ENCODE data around the gene CEP170. TPM values are rescaled to one million over a fixed set of nuclear protein-coding genes. Genes with fewer than 3 reads are reported as not detected.
"Not testable (repeated sequence)": the region's sequence is repeated elsewhere in the genome, so short reads cannot be mapped to it uniquely, and the experiment has no call there.

The CEP170 gene
- polyA plus RNA-seq, 1 donor from 2014 or later: 403 TPM

DNA sequence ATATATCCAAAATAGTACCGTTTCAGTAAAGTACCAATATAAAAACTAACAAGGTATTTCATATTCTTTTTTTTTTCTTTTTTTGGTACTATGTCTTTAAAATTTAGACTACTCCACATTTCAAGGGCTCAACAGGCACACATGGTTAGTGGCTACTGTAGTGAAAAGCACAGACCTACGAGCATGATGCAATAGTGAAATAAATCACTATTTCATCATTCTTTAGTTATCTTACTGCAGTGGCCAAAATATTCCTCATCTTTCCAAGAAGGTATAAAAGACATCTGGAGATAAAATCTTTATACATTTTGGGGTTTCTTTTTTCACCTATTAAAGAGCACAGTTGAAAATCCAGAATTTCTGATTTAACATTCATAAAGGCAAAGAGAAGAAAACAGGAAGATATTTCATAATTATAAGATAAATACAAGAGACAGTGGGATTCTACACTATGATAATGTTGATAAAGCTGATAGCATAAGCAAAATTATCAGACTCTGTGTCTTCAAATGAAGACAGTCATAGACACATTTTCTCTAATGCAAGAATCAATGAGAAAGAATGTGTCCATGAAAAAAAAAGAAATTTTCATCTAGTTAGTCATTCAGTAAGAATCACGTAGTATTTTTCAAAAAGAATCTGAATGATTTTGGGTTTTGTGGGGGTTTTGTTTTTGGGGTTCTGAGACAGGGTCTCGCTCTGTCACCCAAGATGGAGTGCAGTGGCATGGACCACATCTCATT is 41.9 kb downstream of the CEP170 start:
- Histone ChIP-seq H3K4me2 (ENCODE audit: low read length) (no peak overlapping the region), H4K20me1 (ENCODE audit: insufficient read depth) (peaks cover 6% of the 10 kb centered on the region), H3K27ac (ENCODE audit: low read length) (no peak overlapping the region), H3K9ac (ENCODE audit: low read length) (no peak overlapping the region), H3K9me3 (ENCODE audit: low read length) (no peaks in the 10 kb centered on the region), H3K9me2 (ENCODE audit: insufficient read depth, low read length) (no peaks in the 10 kb centered on the region), H3K27me3 (ENCODE audit: insufficient read depth, low read depth, low read length) (no peaks in the 10 kb centered on the region), H3F3A (ENCODE audit: insufficient read depth, low read length, poor library complexity, severe bottlenecking) (no peaks in the 10 kb centered on the region), H3K4me3 (ENCODE audit: low read length) (no peak overlapping the region), H2AFZ (ENCODE audit: low read depth, low read length) (no peak overlapping the region), H3K79me2 (replicated peaks; ENCODE audit: insufficient read depth, low read length) (peaks cover 32% of the 10 kb centered on the region), H3K36me3 (ENCODE audit: insufficient read depth, low read length) (no peaks in the 10 kb centered on the region)
- no peak for TF ChIP-seq EP300 (conservative IDR thresholded peaks at IDR 0.05; ENCODE audit: poor library complexity, severe bottlenecking)
- TF ChIP-seq, protein P1, sequence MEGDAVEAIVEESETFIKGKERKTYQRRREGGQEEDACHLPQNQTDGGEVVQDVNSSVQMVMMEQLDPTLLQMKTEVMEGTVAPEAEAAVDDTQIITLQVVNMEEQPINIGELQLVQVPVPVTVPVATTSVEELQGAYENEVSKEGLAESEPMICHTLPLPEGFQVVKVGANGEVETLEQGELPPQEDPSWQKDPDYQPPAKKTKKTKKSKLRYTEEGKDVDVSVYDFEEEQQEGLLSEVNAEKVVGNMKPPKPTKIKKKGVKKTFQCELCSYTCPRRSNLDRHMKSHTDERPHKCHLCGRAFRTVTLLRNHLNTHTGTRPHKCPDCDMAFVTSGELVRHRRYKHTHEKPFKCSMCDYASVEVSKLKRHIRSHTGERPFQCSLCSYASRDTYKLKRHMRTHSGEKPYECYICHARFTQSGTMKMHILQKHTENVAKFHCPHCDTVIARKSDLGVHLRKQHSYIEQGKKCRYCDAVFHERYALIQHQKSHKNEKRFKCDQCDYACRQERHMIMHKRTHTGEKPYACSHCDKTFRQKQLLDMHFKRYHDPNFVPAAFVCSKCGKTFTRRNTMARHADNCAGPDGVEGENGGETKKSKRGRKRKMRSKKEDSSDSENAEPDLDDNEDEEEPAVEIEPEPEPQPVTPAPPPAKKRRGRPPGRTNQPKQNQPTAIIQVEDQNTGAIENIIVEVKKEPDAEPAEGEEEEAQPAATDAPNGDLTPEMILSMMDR (IDR thresholded peaks at IDR 0.05; ENCODE audit: poor library complexity, severe bottlenecking): no peak
- no peak for TF ChIP-seq EZH2 (IDR thresholded peaks at IDR 0.05; ENCODE audit: borderline replicate concordance, insufficient read depth, low read length, poor library complexity, severe bottlenecking)
- no peak for TF ChIP-seq SMC3 (conservative IDR thresholded peaks at IDR 0.05; ENCODE audit: poor library complexity)
- no peak for TF ChIP-seq MXI1 (conservative IDR thresholded peaks at IDR 0.05; ENCODE audit: poor library complexity, severe bottlenecking)
- TF ChIP-seq, protein P2, sequence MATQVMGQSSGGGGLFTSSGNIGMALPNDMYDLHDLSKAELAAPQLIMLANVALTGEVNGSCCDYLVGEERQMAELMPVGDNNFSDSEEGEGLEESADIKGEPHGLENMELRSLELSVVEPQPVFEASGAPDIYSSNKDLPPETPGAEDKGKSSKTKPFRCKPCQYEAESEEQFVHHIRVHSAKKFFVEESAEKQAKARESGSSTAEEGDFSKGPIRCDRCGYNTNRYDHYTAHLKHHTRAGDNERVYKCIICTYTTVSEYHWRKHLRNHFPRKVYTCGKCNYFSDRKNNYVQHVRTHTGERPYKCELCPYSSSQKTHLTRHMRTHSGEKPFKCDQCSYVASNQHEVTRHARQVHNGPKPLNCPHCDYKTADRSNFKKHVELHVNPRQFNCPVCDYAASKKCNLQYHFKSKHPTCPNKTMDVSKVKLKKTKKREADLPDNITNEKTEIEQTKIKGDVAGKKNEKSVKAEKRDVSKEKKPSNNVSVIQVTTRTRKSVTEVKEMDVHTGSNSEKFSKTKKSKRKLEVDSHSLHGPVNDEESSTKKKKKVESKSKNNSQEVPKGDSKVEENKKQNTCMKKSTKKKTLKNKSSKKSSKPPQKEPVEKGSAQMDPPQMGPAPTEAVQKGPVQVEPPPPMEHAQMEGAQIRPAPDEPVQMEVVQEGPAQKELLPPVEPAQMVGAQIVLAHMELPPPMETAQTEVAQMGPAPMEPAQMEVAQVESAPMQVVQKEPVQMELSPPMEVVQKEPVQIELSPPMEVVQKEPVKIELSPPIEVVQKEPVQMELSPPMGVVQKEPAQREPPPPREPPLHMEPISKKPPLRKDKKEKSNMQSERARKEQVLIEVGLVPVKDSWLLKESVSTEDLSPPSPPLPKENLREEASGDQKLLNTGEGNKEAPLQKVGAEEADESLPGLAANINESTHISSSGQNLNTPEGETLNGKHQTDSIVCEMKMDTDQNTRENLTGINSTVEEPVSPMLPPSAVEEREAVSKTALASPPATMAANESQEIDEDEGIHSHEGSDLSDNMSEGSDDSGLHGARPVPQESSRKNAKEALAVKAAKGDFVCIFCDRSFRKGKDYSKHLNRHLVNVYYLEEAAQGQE (IDR thresholded peaks at IDR 0.05; ENCODE audit: borderline replicate concordance): no peak
- no peak for TF ChIP-seq POLR2AphosphoS5 (IDR thresholded peaks at IDR 0.05)
- TF ChIP-seq RAD21 (conservative IDR thresholded peaks at IDR 0.05): no peak

DNA sequence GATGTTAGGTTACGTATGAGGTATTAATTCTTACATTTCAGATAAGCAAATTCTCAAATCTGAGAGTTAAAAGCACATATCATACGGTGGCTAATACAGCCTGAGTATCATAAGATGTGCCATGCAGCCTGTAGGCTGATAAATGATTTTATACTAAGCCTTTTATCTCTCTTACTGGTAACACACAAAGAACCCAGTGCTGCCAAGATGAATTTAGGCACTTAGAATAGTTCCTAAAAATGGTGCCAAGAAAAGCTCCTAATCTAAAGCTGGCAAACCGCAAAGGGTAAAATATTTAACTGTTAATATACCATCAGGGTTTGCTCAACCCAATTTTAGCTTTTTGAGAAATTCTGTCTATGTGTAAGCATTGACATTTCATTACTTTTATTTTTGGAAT is 43.1 kb downstream of the CEP170 start:
- not testable (repeated sequence) for H2AFZ ChIP-seq (ENCODE audit: low read depth, low read length); H3K4me2 ChIP-seq (ENCODE audit: low read length); H3K9me2 ChIP-seq (ENCODE audit: insufficient read depth, low read length); H3K27me3 ChIP-seq (ENCODE audit: insufficient read depth, low read depth, low read length); H4K20me1 ChIP-seq (ENCODE audit: insufficient read depth); H3F3A ChIP-seq (ENCODE audit: insufficient read depth, low read length, poor library complexity, severe bottlenecking); H3K4me3 ChIP-seq (ENCODE audit: low read length); H3K9ac ChIP-seq (ENCODE audit: low read length); H3K9me3 ChIP-seq (ENCODE audit: low read length); H3K27ac ChIP-seq (ENCODE audit: low read length); H3K36me3 ChIP-seq (ENCODE audit: insufficient read depth, low read length)
- H3K79me2 ChIP-seq (replicated peaks; ENCODE audit: insufficient read depth, low read length): peaks cover 20% of the 10 kb centered on the region

DNA sequence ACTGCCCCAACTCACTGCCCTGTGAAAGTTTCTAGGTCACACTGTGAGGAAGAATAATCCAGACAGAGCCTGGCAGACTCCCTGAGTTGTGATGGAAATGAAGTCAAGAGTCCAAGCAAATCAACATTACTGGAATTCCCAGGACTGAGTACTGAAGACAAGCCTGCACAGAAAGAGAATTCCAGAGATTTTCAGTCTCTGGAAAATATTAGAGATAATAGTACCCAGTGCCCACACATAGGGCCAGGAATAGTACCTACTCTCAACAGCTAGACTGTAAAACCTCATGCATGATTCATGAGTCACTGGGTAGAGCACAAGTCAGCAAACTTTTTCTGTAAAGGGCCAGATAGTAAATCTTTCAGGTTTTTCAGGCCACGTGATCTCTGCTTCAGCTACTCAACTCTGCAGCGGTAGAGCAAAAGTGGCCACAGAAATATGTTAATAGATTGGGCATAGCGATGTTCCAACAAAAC is 50.0 kb downstream of the CEP170 start:
- not testable (repeated sequence) for H3K4me2 ChIP-seq (ENCODE audit: low read length); H3K79me2 ChIP-seq (replicated peaks; ENCODE audit: insufficient read depth, low read length); H3K27ac ChIP-seq (ENCODE audit: low read length); H3K9ac ChIP-seq (ENCODE audit: low read length); H3K27me3 ChIP-seq (ENCODE audit: insufficient read depth, low read depth, low read length); H3F3A ChIP-seq (ENCODE audit: insufficient read depth, low read length, poor library complexity, severe bottlenecking); H2AFZ ChIP-seq (ENCODE audit: low read depth, low read length); H3K36me3 ChIP-seq (ENCODE audit: insufficient read depth, low read length); H3K4me3 ChIP-seq (ENCODE audit: low read length); H3K9me2 ChIP-seq (ENCODE audit: insufficient read depth, low read length); H4K20me1 ChIP-seq (ENCODE audit: insufficient read depth); H3K9me3 ChIP-seq (ENCODE audit: low read length)

DNA sequence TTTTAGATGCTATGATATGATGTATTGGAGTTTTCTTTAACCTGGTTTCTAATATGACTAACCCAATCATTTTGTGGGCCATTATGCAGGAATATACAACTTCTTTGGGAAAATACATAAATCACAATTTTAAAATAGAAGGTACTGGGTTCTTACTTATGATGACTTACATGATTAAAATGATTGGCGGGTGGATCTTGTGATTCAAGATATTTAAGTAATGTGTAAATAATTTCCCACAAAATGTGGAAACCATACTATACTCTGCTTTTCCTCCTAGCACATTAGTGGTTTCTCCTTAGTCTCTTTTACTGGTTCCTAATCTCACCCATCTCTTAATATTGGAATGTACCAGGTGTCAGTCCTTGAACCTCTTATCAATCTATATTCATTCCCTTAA is 50.7 kb downstream of the CEP170 start:
- H3K79me2 ChIP-seq (replicated peaks; ENCODE audit: insufficient read depth, low read length); H3K9ac ChIP-seq (ENCODE audit: low read length); H3K36me3 ChIP-seq (ENCODE audit: insufficient read depth, low read length); H4K20me1 ChIP-seq (ENCODE audit: insufficient read depth); H3K9me2 ChIP-seq (ENCODE audit: insufficient read depth, low read length); H3K9me3 ChIP-seq (ENCODE audit: low read length); H3K27ac ChIP-seq (ENCODE audit: low read length); H3K27me3 ChIP-seq (ENCODE audit: insufficient read depth, low read depth, low read length); H3F3A ChIP-seq (ENCODE audit: insufficient read depth, low read length, poor library complexity, severe bottlenecking); H3K4me2 ChIP-seq (ENCODE audit: low read length); H2AFZ ChIP-seq (ENCODE audit: low read depth, low read length); H3K4me3 ChIP-seq (ENCODE audit: low read length): not testable (repeated sequence)

DNA sequence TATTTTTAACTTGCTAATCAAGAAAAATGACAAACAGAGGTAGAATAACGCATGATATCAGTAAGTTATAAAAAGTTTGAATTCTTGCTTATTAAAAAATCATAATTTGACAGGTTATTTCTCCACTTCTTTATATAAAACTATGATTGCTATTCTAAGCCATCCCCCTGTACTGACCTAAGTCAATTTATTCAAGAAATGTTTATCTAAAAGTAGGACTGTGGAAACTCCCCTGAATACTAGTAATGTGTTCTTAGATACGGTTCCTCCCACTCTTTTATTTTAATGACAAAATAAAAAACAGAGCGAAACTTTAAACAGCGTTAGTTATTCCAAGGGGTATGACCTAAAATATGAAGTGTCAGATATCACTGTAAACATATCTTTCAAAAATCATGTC is 51.9 kb downstream of the CEP170 start:
- not testable (repeated sequence) for H3K79me2 ChIP-seq (replicated peaks; ENCODE audit: insufficient read depth, low read length)

More for the DNA sequence above, 51.9 kb downstream of the CEP170 start:
- not testable (repeated sequence) for H3K4me2 ChIP-seq (ENCODE audit: low read length); H3K27ac ChIP-seq (ENCODE audit: low read length); H3K27me3 ChIP-seq (ENCODE audit: insufficient read depth, low read depth, low read length); H2AFZ ChIP-seq (ENCODE audit: low read depth, low read length); H3K36me3 ChIP-seq (ENCODE audit: insufficient read depth, low read length); H3K9me2 ChIP-seq (ENCODE audit: insufficient read depth, low read length); H3F3A ChIP-seq (ENCODE audit: insufficient read depth, low read length, poor library complexity, severe bottlenecking); H3K9ac ChIP-seq (ENCODE audit: low read length); H3K4me3 ChIP-seq (ENCODE audit: low read length); H3K9me3 ChIP-seq (ENCODE audit: low read length); H4K20me1 ChIP-seq (ENCODE audit: insufficient read depth)
